SK-N-SH (cell line): ENCODE measurements around the gene PRTFDC1. TPM values are rescaled to one million over a fixed set of nuclear protein-coding genes. Genes with fewer than 3 reads are reported as not detected.

Experiments
- CTCF ChIA-PET: fragments of 300-600, 350-600 bp; formaldehyde crosslinking; extraction: SDS; loops from one replicate; lab custom pipeline; 2021; lab: Yijun Ruan, JAX
- POLR2A ChIA-PET: fragments of 350-600 bp; sonication (Branson Sonifier 250); formaldehyde crosslinking; extraction: SDS; loops from one replicate; lab custom pipeline; 2020; ENCODE audit warnings: antibody characterized with exemption, inconsistent platforms; lab: Yijun Ruan, JAX
- DNase-seq: peaks from one replicate; pipeline ENCODE4 v3.0.0; 2012
- H2AFZ ChIP-seq: fragments of 200-600 bp; sonication (generic); 2 replicates; pipeline ENCODE4 v1.8.1; 2016; ENCODE audit warnings: antibody characterized with exemption, mild to moderate bottlenecking, low read depth
- H3F3A ChIP-seq: fragments of 200-600 bp; sonication (generic); replicated peaks from 2 replicates; pipeline ENCODE3; 2016; ENCODE audit warnings: antibody characterized with exemption, mild to moderate bottlenecking; ENCODE audit not compliant: insufficient read depth
- H3K27ac ChIP-seq, 2 experiments: fragments of 200-500 bp in 1 of 2; fragments of 200-600 bp in 1 of 2; sonication (Bioruptor generic) in 1 of 2; sonication (generic), shearing (Covaris generic) in 1 of 2; 2 replicates each; pipeline versions ENCODE4 v1.5.1 to v1.6.1; 2014 to 2016; ENCODE audit warnings: low read depth in 2 of 2, inconsistent platforms in 1 of 2, low read length in 1 of 2, mild to moderate bottlenecking in 1 of 2, mixed read lengths in 1 of 2
- H3K27me3 ChIP-seq: fragments of 200-600 bp; sonication (generic), shearing (Covaris generic); 2 replicates; pipeline ENCODE4 v1.6.1; 2016; ENCODE audit warnings: mixed run types; ENCODE audit not compliant: insufficient read depth
- H3K36me3 ChIP-seq, 2 experiments: fragments of 200-500 bp in 1 of 2; fragments of 200-600 bp in 1 of 2; sonication (Bioruptor generic) in 1 of 2; sonication (generic) in 1 of 2; replicated peaks in 1 of 2; 2 replicates each; pipeline versions ENCODE3 to v1.5.1; 2014 to 2016; ENCODE audit warnings: low read length in 1 of 2, mild to moderate bottlenecking in 1 of 2; ENCODE audit not compliant: insufficient read depth in 2 of 2, control insufficient read depth in 1 of 2
- H3K4me1 ChIP-seq, 2 experiments: fragments of 200-500 bp in 1 of 2; fragments of 200-600 bp in 1 of 2; sonication (Bioruptor generic) in 1 of 2; sonication (generic), shearing (Covaris generic) in 1 of 2; 2 replicates each; pipeline versions ENCODE4 v1.5.1 to v1.6.1; 2014 to 2016; ENCODE audit warnings: low read depth in 1 of 2, low read length in 1 of 2, mixed run types in 1 of 2; ENCODE audit not compliant: insufficient read depth in 2 of 2, control insufficient read depth in 1 of 2
- H3K4me2 ChIP-seq: fragments of 200-600 bp; sonication (generic), shearing (Covaris generic); 2 replicates; pipeline ENCODE4 v1.6.1; 2017; ENCODE audit warnings: mixed run types
- H3K4me3 ChIP-seq, 2 experiments: fragments of 200-500 bp in 1 of 2; fragments of 200-600 bp in 1 of 2; sonication (Bioruptor generic) in 1 of 2; sonication (generic), shearing (Covaris generic) in 1 of 2; 2 replicates each; pipeline versions ENCODE4 v1.5.1 to v1.8.1; 2014 to 2016; ENCODE audit warnings: low read depth in 2 of 2, inconsistent platforms in 1 of 2, low read length in 1 of 2, mild to moderate bottlenecking in 1 of 2, mixed read lengths in 1 of 2, moderate library complexity in 1 of 2
- H3K79me2 ChIP-seq: fragments of 200-600 bp; sonication (generic); 2 replicates; pipeline ENCODE4 v1.8.1; 2017; ENCODE audit warnings: mild to moderate bottlenecking; ENCODE audit not compliant: insufficient read depth
- H3K9ac ChIP-seq: fragments of 200-600 bp; sonication (generic); 2 replicates; pipeline ENCODE4 v1.6.1; 2017; ENCODE audit warnings: mixed run types
- H3K9me2 ChIP-seq: fragments of 200-600 bp; sonication (generic); 2 replicates; pipeline ENCODE4 v1.6.1; 2017; ENCODE audit warnings: mixed run types
- H3K9me3 ChIP-seq: fragments of 200-600 bp; sonication (generic); 2 replicates; pipeline ENCODE4 v1.6.1; 2017; ENCODE audit warnings: mixed run types, mild to moderate bottlenecking, moderate library complexity
- H4K20me1 ChIP-seq: fragments of 200-600 bp; sonication (generic); 2 replicates; pipeline ENCODE4 v1.6.1; 2017; ENCODE audit warnings: mild to moderate bottlenecking, mixed run types; ENCODE audit not compliant: insufficient read depth
- ELF1 ChIP-seq: IDR thresholded peaks from 2 replicates; pipeline ENCODE4 v1.4.0; 2012
- GABPA ChIP-seq: IDR thresholded peaks from 2 replicates; pipeline ENCODE4 v1.4.0; 2012; ENCODE audit warnings: low read depth, mild to moderate bottlenecking
- JUND ChIP-seq: IDR thresholded peaks from 2 replicates; pipeline ENCODE4 v1.4.0; 2012
- MXI1 ChIP-seq: IDR thresholded peaks from 2 replicates; pipeline ENCODE4 v1.6.1; 2012; ENCODE audit warnings: mild to moderate bottlenecking, low read depth, low read length, improper control_type of control experiment
- RXRA ChIP-seq: IDR thresholded peaks from 2 replicates; pipeline ENCODE4 v1.4.0; 2012; ENCODE audit warnings: low read depth, mild to moderate bottlenecking, borderline replicate concordance
- SIN3A ChIP-seq: IDR thresholded peaks from 2 replicates; pipeline ENCODE4 v1.6.1; 2012; ENCODE audit warnings: low read depth, mild to moderate bottlenecking, low read length, moderate library complexity, borderline replicate concordance
- TAF1 ChIP-seq: IDR thresholded peaks from 2 replicates; pipeline ENCODE4 v1.6.1; 2012; ENCODE audit warnings: low read depth, mild to moderate bottlenecking, low read length, moderate library complexity, borderline replicate concordance
- WGBS: methylation state at CpG from one replicate; pipeline ENCODE4 v1.1.6; 2017; ENCODE audit warnings: low lambda C conversion rate; 5-methylcytosine and 5-hydroxymethylcytosine counted together
- polyA plus RNA-seq, 3 experiments: library from polyadenylated mRNA; depleted of rRNA; stranded (reverse); fragments of >200 nt; gene quantifications; 2 replicates each; pipeline ENCODE4 v1.2.3, GENCODE V29; 2012
- TF ChIP-seq, protein P1 (sequence below): fragments of 150-350 bp; IDR thresholded peaks from 2 replicates; pipeline ENCODE4 v1.6.1; 2016; ENCODE audit warnings: mild to moderate bottlenecking, low read depth, low read length
- TF ChIP-seq, protein P2 (sequence below): fragments of 200-600 bp; sonication (generic); IDR thresholded peaks from 2 replicates; pipeline ENCODE4 v1.6.1; 2017; ENCODE audit warnings: antibody characterized with exemption, mild to moderate bottlenecking, moderate library complexity

The PRTFDC1 gene
- polyA plus RNA-seq, 1 of the 3 experiments (the other 2 are of a cell fraction) = 6.6 TPM

DNA sequence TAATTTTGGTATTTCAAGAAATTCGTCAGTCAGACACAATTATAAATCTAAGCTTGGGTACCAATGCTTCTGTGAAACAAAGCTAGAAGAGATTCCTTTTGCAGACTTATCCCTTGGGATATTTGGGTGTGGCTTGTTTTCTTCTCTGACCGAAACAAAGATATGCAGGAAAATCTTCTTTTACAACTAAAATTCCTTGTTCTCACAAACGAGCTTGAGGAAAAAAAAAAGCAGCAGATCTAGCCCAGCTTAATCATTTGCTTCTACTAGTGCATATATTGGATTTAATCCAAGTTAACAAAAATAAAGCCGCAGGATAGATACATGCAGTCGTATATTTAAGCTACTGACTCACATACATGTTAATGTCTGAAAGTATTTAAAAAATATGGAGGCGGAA, 104.2 kb downstream of the PRTFDC1 start:
- Histone ChIP-seq H3K9ac (no peak overlapping the region), H3K4me2 (no peak overlapping the region), H3K9me2 (no peaks in the 10 kb centered on the region), H3K27me3 (no peaks in the 10 kb centered on the region), H2AFZ (peak overlapping the region; percentile 9; the same call in 1 of the 2 replicates)
- TF ChIP-seq SIN3A (no peak), JUND (no peak), RXRA (no peak)
- TF ChIP-seq, protein P1, sequence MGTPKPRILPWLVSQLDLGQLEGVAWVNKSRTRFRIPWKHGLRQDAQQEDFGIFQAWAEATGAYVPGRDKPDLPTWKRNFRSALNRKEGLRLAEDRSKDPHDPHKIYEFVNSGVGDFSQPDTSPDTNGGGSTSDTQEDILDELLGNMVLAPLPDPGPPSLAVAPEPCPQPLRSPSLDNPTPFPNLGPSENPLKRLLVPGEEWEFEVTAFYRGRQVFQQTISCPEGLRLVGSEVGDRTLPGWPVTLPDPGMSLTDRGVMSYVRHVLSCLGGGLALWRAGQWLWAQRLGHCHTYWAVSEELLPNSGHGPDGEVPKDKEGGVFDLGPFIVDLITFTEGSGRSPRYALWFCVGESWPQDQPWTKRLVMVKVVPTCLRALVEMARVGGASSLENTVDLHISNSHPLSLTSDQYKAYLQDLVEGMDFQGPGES = no peak
- TF ChIP-seq, all 33 proteins: peak for 0
- Histone ChIP-seq H3F3A (no peaks in the 10 kb centered on the region), H3K36me3 (no peaks in the 10 kb centered on the region), H3K79me2 (no peaks in the 10 kb centered on the region), H3K9me3 (no peaks in the 10 kb centered on the region), H4K20me1 (no peaks in the 10 kb centered on the region), H3K4me1 (0 out of 4 replicates have a peak, but pooled peaks cover 0 to 5% of the 10 kb centered on the region in 2 experiments), H3K4me3 (no peak overlapping the region), H3K27ac (no peak overlapping the region)
- WGBS = 81% methylated on average over 6 of the region's 6 CpGs
- CTCF ChIA-PET = interaction anchor here (1.1 kb wide), 2 partner anchors 10 to 21 kb away, joined by 3 read pairs; no protein-coding TSS in a partner anchor
- no peak for DNase-seq
- POLR2A ChIA-PET = no interaction called here

DNA sequence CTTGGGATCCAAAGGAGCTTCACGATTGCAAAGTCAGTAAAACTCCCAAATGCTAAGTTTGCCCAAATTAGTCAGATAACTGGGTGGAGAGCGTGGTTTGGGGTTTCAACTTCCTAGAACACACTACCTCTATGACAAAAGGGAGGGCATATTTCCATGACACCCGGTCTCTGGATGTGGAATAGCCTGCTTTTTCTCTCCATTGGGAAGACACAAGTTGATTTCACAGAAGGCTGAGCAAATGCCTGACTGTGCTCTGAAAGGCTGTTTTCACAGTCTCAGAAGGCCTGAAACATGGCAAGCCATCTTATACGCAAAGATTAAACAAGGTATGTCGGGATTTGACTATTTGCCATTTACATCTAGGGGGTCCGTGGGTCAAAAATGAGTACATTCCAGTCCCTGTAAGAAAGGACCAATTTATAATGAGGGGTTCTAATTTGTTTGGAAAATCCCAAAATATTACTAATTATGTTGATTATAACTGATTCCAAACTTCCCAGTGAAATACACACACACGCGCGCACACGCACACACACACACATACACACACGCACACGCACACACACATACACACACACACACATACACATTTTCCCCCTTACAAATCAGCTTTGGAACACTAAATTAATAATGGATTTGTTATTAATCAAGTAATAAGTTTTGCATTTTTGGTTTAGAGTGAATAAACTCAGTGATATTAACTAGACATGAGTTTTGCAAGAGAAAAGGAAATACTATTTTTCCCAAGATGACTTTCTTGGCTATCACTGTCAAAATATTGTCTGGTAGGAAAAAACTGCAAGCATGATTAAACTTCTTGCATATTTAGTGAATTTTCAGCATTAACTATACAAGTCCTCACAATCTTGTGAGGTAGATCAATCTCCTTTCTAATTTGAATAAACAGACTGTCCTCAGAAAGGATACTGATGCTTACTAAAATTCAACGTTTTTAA, 105.0 kb downstream of the PRTFDC1 start:
- Histone ChIP-seq H3K9me3 (no peaks in the 10 kb centered on the region), H3K79me2 (no peaks in the 10 kb centered on the region), H2AFZ (peak overlapping the region; percentile 9; the same call in 1 of the 2 replicates), H3K27ac (no peak overlapping the region), H3K36me3 (no peaks in the 10 kb centered on the region), H3K9ac (no peak overlapping the region), H3F3A (no peaks in the 10 kb centered on the region), H4K20me1 (no peaks in the 10 kb centered on the region), H3K4me3 (no peak overlapping the region), H3K27me3 (no peaks in the 10 kb centered on the region), H3K4me1 (0 out of 4 replicates have a peak, but pooled peaks cover 0 to 5% of the 10 kb centered on the region in 2 experiments), H3K9me2 (no peaks in the 10 kb centered on the region), H3K4me2 (no peak overlapping the region)
- CTCF ChIA-PET = interaction anchor here (1.1 kb wide), 2 partner anchors 9 to 20 kb away, joined by 3 read pairs; no protein-coding TSS in a partner anchor
- POLR2A ChIA-PET = no interaction called here
- TF ChIP-seq, protein P2, sequence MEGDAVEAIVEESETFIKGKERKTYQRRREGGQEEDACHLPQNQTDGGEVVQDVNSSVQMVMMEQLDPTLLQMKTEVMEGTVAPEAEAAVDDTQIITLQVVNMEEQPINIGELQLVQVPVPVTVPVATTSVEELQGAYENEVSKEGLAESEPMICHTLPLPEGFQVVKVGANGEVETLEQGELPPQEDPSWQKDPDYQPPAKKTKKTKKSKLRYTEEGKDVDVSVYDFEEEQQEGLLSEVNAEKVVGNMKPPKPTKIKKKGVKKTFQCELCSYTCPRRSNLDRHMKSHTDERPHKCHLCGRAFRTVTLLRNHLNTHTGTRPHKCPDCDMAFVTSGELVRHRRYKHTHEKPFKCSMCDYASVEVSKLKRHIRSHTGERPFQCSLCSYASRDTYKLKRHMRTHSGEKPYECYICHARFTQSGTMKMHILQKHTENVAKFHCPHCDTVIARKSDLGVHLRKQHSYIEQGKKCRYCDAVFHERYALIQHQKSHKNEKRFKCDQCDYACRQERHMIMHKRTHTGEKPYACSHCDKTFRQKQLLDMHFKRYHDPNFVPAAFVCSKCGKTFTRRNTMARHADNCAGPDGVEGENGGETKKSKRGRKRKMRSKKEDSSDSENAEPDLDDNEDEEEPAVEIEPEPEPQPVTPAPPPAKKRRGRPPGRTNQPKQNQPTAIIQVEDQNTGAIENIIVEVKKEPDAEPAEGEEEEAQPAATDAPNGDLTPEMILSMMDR = no peak
- no peak for TF ChIP-seq JUND
- no peak for TF ChIP-seq TAF1
- no peak for TF ChIP-seq GABPA
- no peak for TF ChIP-seq MXI1
- no peak for TF ChIP-seq ELF1
- WGBS = 94% methylated on average over 13 of the region's 13 CpGs
- DNase-seq = no peak
